Left renal pelvis (tissue), 4 donors: Measurements from ENCODE around the gene KLF2. TPM values are rescaled to one million over a fixed set of nuclear protein-coding genes. Genes with fewer than 3 reads are reported as not detected.
"Not testable (repeated sequence)": the region's sequence is repeated elsewhere in the genome, so short reads cannot be mapped to it uniquely, and the experiment has no call there.

ENCODE experiments used
- DNase-seq, 4 donors: peaks; one replicate each; pipeline ENCODE4 v3.0.0-alpha.2; 2013; ENCODE audit warnings: low read depth in 4 of 4, low spot score in 3 of 4
- polyA plus RNA-seq, 4 donors: library from polyadenylated mRNA; unstranded; fragments of 120-200 nt; gene quantifications; one replicate each; pipeline ENCODE4 v1.2.1, GENCODE V29; 2013; ENCODE audit not compliant: insufficient read length in 4 of 4

Gene KLF2
- polyA plus RNA-seq, 4 donors, result 15.9 to 254 (median 27.3) TPM

- DNase-seq, result no peak
Observed at GRCh38 chr19:16335226-16335625, 10.6 kb downstream of the KLF2 start.

GRCh38 chr19:16336571-16336970 is 11.9 kb downstream of the KLF2 start:
- DNase-seq, result no peak

GRCh38 chr19:16337809-16338469 is 13.3 kb downstream of the KLF2 start:
- no peak for DNase-seq

GRCh38 chr19:16338470-16339360 is 14.1 kb downstream of the KLF2 start:
- no peak for DNase-seq

- no peak for DNase-seq
Observed at GRCh38 chr19:16339361-16339725, 14.7 kb downstream of the KLF2 start.

- no peak for DNase-seq
Observed at GRCh38 chr19:16340092-16340491, 15.5 kb downstream of the KLF2 start.

GRCh38 chr19:16340654-16341053 is 16.0 kb downstream of the KLF2 start:
- DNase-seq, result no peak

- DNase-seq, result no peak
Observed at GRCh38 chr19:16342002-16342715, 17.5 kb downstream of the KLF2 start.

GRCh38 chr19:16343156-16343555 is 18.5 kb downstream of the KLF2 start:
- DNase-seq, result no peak

GRCh38 chr19:16345457-16345856 is 20.8 kb downstream of the KLF2 start:
- no peak for DNase-seq

GRCh38 chr19:16347099-16347498 is 22.5 kb downstream of the KLF2 start:
- DNase-seq, result not testable (repeated sequence)

- DNase-seq, result no peak
Observed at GRCh38 chr19:16347706-16348105, 23.1 kb downstream of the KLF2 start.

GRCh38 chr19:16349551-16350152 is 25.0 kb downstream of the KLF2 start:
- DNase-seq, result no peak

- DNase-seq, result no peak
Observed at GRCh38 chr19:16351133-16351809, 26.6 kb downstream of the KLF2 start.

- no peak for DNase-seq
Observed at GRCh38 chr19:16355293-16356043, 30.8 kb downstream of the KLF2 start.

GRCh38 chr19:16358456-16358855 is 33.8 kb downstream of the KLF2 start:
- DNase-seq, result no peak

GRCh38 chr19:16359074-16359473 is 34.4 kb downstream of the KLF2 start:
- DNase-seq, result no peak

- DNase-seq, result no peak
Observed at GRCh38 chr19:16359964-16360363, 35.3 kb downstream of the KLF2 start.

GRCh38 chr19:16360738-16361137 is 36.1 kb downstream of the KLF2 start:
- no peak for DNase-seq

- DNase-seq, result no peak
Observed at GRCh38 chr19:16361254-16361653, 36.6 kb downstream of the KLF2 start.
